ENCODE results near the gene DGKG. TPM values are rescaled to one million over a fixed set of nuclear protein-coding genes. Genes with fewer than 3 reads are reported as not detected.

Gene DGKG
- total and polyA plus RNA-seq, 2 donors (not counting 1 experiment from before 2014, with no cell fraction given), result 0.67 to 10.9 TPM

DNA sequence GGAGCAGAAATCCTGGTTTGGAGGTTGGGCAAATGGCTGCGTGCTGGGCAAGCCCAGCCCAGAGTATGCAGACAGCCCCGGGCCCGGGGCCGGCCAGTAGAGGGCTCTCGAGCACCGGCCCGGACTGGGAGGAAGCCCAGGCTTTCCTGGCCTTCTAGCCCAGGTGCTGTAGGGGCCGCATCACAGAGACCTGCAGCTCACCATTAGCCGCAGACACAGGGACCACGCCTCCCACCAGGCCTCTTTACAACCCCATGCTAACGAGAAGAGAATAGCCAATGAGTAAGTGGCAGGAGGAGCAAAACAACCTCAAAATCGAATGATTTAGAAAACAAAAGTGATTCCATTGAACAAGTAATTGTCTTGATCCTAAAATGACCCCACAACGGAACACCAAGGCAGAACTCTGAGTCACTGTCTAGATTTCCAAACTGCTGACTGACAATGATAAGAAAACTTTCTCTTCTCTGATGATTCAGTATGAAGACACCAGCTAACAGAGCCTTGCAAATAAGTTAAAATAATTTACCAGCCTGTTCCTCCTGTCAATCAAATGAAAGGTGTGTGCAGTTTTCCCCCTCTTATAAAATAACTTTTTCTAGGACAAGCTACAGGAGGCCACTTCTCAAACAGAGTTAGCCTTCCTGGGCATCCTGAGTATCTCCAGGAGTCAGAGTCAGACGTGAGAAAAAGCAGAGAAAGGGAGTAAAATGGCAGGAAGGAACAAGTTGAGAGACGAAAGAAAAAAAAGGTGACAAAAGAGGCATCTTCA is 102.2 kb downstream of the DGKG start:
- Histone ChIP-seq H3K9ac (ENCODE audit: low read length) (no peak overlapping the region), H3K4me3 (ENCODE audit: control extremely low read depth in 1 of 5, extremely low read depth in 1 of 5, insufficient read depth in 1 of 5, low read depth in 2 of 5, low read length in 4 of 5) (no peak overlapping the region), H2AFZ (ENCODE audit: insufficient read depth, low read depth, low read length, poor library complexity, severe bottlenecking) (peak overlapping the region; percentile 26), H3K36me3 (replicated peaks in 1 of 2; ENCODE audit: control extremely low read depth in 1 of 2, control insufficient read depth in 1 of 2, extremely low read depth in 1 of 2, insufficient read depth in 2 of 2, low read length in 1 of 2) (no peaks in the 10 kb centered on the region), H4K20me1 (ENCODE audit: control insufficient read depth, insufficient read depth, low read length, poor library complexity, severe bottlenecking) (no peaks in the 10 kb centered on the region), H3K4me1 (ENCODE audit: control insufficient read depth in 2 of 2, insufficient read depth in 2 of 2, low read length in 2 of 2) (peaks cover 31 to 35% of the 10 kb centered on the region in 2 donors), H3K27me3 (replicated peaks in 1 of 4; ENCODE audit: control extremely low read depth in 1 of 4, control insufficient read depth in 3 of 4, insufficient read depth in 4 of 4, low read length in 3 of 4) (no peaks in the 10 kb centered on the region), H3K9me3 (ENCODE audit: control extremely low read depth in 1 of 3, control insufficient read depth in 2 of 3, insufficient read depth in 1 of 3, low read length in 2 of 3) (no peaks in the 10 kb centered on the region), H3K27ac (ENCODE audit: low read length in 2 of 2) (no peak overlapping the region), H3K79me2 (ENCODE audit: control insufficient read depth, insufficient read depth, low read length) (no peaks in the 10 kb centered on the region), H3K4me2 (replicated peaks; ENCODE audit: low read depth, low read length, poor library complexity, severe bottlenecking) (peak overlapping the region; percentile 20)
- Mint-ChIP-seq H3K9me3 (ENCODE audit: insufficient read depth) (no peaks in the 10 kb centered on the region), H3K27me3 (no peaks in the 10 kb centered on the region), H3K4me1 (peaks cover 43% of the 10 kb centered on the region), H3K4me3 (peak overlapping the region; percentile 10), H3K27ac (peak overlapping the region; percentile 41)
- TF ChIP-seq EZH2 (IDR thresholded peaks at IDR 0.05; ENCODE audit: borderline replicate concordance, insufficient read depth, low read depth, low read length, poor library complexity, severe bottlenecking), result no peak
- peak; percentile 81 for TF ChIP-seq CTCF (IDR thresholded peaks at IDR 0.05)
- WGBS (ENCODE audit: insufficient coverage), result 24% methylated on average over 12 of the region's 15 CpGs
- DNase-seq, result peak; percentile 80
- ChIA-PET CTCF (interaction anchor here (0.7 to 18.7 kb wide), 29 partner anchors 10 to 357 kb away, joined by 3 to 559 read pairs (median 4); partner anchors contain the start of gene CRYGS), POLR2A (interaction anchor here (0.5 to 1.5 kb wide), 3 partner anchors 123 to 279 kb away, joined by 3 to 7 read pairs (median 5); no protein-coding TSS in a partner anchor)
- ATAC-seq (ENCODE audit: low read depth), result peak; percentile 65
- intact Hi-C loops (cut with micrococcal nuclease), result loop anchor here (1.0 to 10.0 kb wide), 7 partner anchors 83 to 875 kb away; partner anchors contain the start of genes DGKG, RPL39L and TRA2B

DNA sequence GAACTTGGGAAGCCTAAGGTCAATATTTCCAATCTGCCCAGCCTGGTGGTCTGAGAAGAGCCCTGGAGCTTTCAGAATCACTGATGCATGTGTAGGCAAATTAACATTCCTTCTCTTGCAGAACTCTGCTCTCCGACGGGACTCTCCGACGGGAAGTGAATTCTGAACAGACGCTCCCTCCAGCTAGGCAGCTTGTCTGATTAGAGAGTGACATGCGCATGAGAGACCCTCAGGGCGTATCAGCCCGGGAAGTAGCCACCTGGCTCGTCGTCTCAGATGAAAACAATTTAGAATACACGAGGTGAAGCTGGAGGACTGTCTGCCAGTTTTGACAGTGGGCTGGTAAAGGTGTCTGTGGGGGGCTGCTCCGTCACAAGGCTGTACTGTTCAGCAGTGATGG is 103.1 kb downstream of the DGKG start:
- Mint-ChIP-seq H3K4me1 (peaks cover 51% of the 10 kb centered on the region), H3K9me3 (ENCODE audit: insufficient read depth) (no peaks in the 10 kb centered on the region), H3K4me3 (no peak overlapping the region), H3K27ac (peak overlapping the region; percentile 41), H3K27me3 (no peaks in the 10 kb centered on the region)
- Histone ChIP-seq H2AFZ (ENCODE audit: insufficient read depth, low read depth, low read length, poor library complexity, severe bottlenecking) (no peak overlapping the region), H3K27ac (ENCODE audit: low read length in 2 of 2) (no peak overlapping the region), H3K9ac (ENCODE audit: low read length) (no peak overlapping the region), H3K4me3 (ENCODE audit: control extremely low read depth in 1 of 5, extremely low read depth in 1 of 5, insufficient read depth in 1 of 5, low read depth in 2 of 5, low read length in 4 of 5) (no peak overlapping the region), H4K20me1 (ENCODE audit: control insufficient read depth, insufficient read depth, low read length, poor library complexity, severe bottlenecking) (no peaks in the 10 kb centered on the region), H3K4me1 (ENCODE audit: control insufficient read depth in 2 of 2, insufficient read depth in 2 of 2, low read length in 2 of 2) (peaks cover 39 to 43% of the 10 kb centered on the region in 2 donors), H3K27me3 (replicated peaks in 1 of 4; ENCODE audit: control extremely low read depth in 1 of 4, control insufficient read depth in 3 of 4, insufficient read depth in 4 of 4, low read length in 3 of 4) (no peaks in the 10 kb centered on the region), H3K79me2 (ENCODE audit: control insufficient read depth, insufficient read depth, low read length) (no peaks in the 10 kb centered on the region), H3K4me2 (replicated peaks; ENCODE audit: low read depth, low read length, poor library complexity, severe bottlenecking) (peak overlapping the region; percentile 20), H3K36me3 (replicated peaks in 1 of 2; ENCODE audit: control extremely low read depth in 1 of 2, control insufficient read depth in 1 of 2, extremely low read depth in 1 of 2, insufficient read depth in 2 of 2, low read length in 1 of 2) (no peaks in the 10 kb centered on the region), H3K9me3 (ENCODE audit: control extremely low read depth in 1 of 3, control insufficient read depth in 2 of 3, insufficient read depth in 1 of 3, low read length in 2 of 3) (no peaks in the 10 kb centered on the region)
- WGBS (ENCODE audit: insufficient coverage), result 76% methylated on average over 11 of the region's 12 CpGs
- TF ChIP-seq EZH2 (IDR thresholded peaks at IDR 0.05; ENCODE audit: borderline replicate concordance, insufficient read depth, low read depth, low read length, poor library complexity, severe bottlenecking) (no peak), CTCF (IDR thresholded peaks at IDR 0.05) (no peak)
- ATAC-seq (ENCODE audit: low read depth) (no peak), DNase-seq (no peak)
- POLR2A ChIA-PET, result interaction anchor here (0.6 to 1.5 kb wide), 2 partner anchors 123 to 280 kb away, joined by 5 to 7 read pairs; no protein-coding TSS in a partner anchor
- intact Hi-C loops (cut with micrococcal nuclease), result loop anchor here (1.0 to 10.0 kb wide), 7 partner anchors 83 to 876 kb away; partner anchors contain the start of genes DGKG, RPL39L and TRA2B
- CTCF ChIA-PET, result interaction anchor here (0.9 to 18.7 kb wide), 23 partner anchors 9 to 358 kb away, joined by 3 to 559 read pairs (median 4); partner anchors contain the start of gene CRYGS

All from B cell (primary cell).